ENCODE measurements around the gene POTEB3.
"Not testable (repeated sequence)": the region's sequence is repeated elsewhere in the genome, so short reads cannot be mapped to it uniquely, and the experiment has no call there.

Gene POTEB3

DNA sequence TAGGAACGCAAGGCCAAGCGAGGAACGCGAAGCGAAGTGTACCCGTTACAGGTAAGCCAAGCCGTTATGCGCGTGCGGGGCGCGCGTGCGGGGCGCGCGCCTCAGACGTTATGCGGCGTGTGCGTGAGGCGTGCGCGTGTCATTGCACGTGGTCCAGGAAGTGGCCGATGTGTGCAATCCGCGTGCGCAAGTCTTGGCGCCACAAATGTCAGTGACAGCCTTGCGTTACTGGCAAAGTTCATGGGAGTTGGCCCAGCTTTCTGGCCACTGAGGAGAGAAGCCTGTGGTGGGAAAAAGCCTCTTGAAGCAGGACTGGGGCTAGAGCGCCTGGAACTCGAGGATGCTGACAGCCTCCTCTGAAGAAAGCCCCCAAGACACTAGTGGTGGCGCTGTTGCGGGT, at the start of gene POTEB3:
Gene POTEB3, minus strand, starts transcription at position 101 of the 400 bp plus-strand sequence. CDS start 488 bp downstream, outside the sequence.
- H3K9ac ChIP-seq (ENCODE audit: insufficient read length, low read depth); H3K36me3 ChIP-seq (ENCODE audit: insufficient read depth, insufficient read length, low read length); H3K9me3 ChIP-seq (ENCODE audit: insufficient read depth, low read length); H3K27me3 ChIP-seq (ENCODE audit: insufficient read depth, insufficient read length); H3K4me1 ChIP-seq (ENCODE audit: insufficient read depth, insufficient read length); H3K4me3 ChIP-seq (ENCODE audit: insufficient read length, low read depth); DNase-seq (ENCODE audit: low read depth, low spot score): not testable (repeated sequence)

DNA sequence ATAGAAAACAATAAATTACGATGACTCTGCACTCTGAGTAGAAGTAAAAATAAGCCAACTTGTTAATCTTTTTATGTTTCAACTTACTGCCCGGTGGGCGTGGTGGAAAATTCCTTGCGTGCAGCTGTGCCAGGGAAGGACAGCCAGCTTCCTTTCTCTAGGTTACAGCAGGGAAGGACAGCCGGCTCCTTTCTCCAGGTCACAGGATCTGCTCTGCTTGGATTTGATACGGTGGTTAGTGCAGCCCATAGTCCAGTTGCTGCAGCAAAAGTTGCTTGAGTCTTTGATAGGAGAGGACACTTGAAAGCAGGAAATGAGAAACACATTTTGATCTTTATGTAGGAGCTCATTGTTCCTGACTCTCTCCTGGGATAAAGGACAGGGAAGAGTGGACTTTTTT, 13.4 kb upstream of the POTEB3 start:
- not testable (repeated sequence) for DNase-seq (ENCODE audit: low read depth, low spot score); H3K27me3 ChIP-seq (ENCODE audit: insufficient read depth, insufficient read length); H3K9ac ChIP-seq (ENCODE audit: insufficient read length, low read depth); H3K4me1 ChIP-seq (ENCODE audit: insufficient read depth, insufficient read length); H3K36me3 ChIP-seq (ENCODE audit: insufficient read depth, insufficient read length, low read length); H3K4me3 ChIP-seq (ENCODE audit: insufficient read length, low read depth); H3K9me3 ChIP-seq (ENCODE audit: insufficient read depth, low read length)

DNA sequence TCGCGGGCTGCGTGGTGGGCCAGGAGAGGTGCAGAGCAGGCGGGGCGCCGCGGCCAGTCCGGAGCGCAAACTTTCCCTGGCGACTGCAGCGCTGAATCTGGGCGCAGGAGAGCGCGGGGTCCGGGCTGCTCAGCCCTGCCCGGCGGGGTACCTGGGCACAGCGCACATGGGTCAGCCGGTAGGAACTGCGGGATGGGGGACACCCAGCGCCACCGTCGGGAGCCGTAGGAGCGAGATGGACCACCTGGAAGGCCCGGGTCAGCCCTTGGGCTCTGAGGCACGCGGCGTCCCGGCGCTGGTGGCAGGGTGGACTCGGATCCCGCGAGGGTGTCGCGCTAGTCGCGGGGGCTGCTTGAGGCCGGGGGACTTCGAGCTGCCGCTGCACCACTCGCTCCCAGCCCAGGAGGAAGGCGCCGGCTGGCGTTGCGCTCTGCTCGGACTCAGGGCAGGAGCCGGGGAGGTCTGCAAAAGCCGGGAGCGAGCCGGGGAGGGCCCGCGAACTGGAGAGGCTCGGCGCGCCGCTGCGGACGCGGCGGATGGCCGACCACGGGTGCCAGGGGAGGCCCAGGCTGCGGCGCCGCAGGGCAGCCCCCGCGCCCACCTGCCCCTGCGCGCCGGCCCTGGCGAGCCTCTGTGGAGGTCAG, 11.7 kb upstream of the POTEB3 start:
- H3K27me3 ChIP-seq (ENCODE audit: insufficient read depth, insufficient read length); H3K4me3 ChIP-seq (ENCODE audit: insufficient read length, low read depth); H3K4me1 ChIP-seq (ENCODE audit: insufficient read depth, insufficient read length); H3K36me3 ChIP-seq (ENCODE audit: insufficient read depth, insufficient read length, low read length); H3K9me3 ChIP-seq (ENCODE audit: insufficient read depth, low read length); DNase-seq (ENCODE audit: low read depth, low spot score); H3K9ac ChIP-seq (ENCODE audit: insufficient read length, low read depth): not testable (repeated sequence)

DNA sequence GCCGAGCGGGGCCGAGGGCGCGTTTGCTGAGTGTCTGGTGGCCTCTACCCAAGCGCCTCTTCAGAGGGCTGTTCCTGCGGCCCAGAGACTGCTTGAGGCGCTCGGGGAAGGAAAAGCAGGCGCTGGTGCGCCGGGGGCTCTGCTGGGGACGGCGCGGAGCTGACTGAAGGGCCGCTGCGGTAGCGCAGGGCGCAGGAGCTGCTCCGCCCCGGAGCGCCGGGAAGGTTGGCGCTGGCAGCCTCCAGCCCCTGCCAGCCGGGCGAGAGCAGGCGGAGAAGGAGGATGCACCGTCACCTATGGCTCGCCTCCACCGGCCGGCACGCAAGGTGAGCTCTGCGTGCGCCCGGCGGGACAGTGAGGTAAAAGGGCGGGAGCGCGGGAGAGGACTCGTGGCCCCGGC, 11.2 kb upstream of the POTEB3 start:
- DNase-seq (ENCODE audit: low read depth, low spot score); H3K9ac ChIP-seq (ENCODE audit: insufficient read length, low read depth); H3K27me3 ChIP-seq (ENCODE audit: insufficient read depth, insufficient read length); H3K36me3 ChIP-seq (ENCODE audit: insufficient read depth, insufficient read length, low read length); H3K4me1 ChIP-seq (ENCODE audit: insufficient read depth, insufficient read length); H3K4me3 ChIP-seq (ENCODE audit: insufficient read length, low read depth); H3K9me3 ChIP-seq (ENCODE audit: insufficient read depth, low read length): not testable (repeated sequence)

DNA sequence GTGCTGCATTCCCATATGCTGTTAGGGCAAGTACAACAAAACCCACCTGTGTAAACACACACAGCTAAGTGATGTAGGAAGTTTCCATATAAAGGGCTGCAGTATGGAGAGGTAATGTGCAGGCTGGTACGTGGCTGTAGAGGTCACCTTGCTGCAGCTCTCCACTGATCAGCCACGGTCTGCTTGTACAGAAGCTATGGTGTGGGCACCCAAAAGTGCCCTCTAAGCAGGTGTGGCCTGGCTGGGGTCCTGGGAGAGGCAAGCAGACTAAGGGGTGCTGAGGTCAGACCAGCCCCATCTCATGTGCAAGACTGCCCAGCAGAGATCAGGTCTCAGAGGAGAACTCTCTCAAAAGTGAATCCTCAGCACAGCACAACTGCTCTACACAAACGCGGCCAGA, 32.9 kb downstream of the POTEB3 start:
- not testable (repeated sequence) for DNase-seq (ENCODE audit: low read depth, low spot score); H3K9ac ChIP-seq (ENCODE audit: insufficient read length, low read depth); H3K9me3 ChIP-seq (ENCODE audit: insufficient read depth, low read length); H3K27me3 ChIP-seq (ENCODE audit: insufficient read depth, insufficient read length); H3K4me1 ChIP-seq (ENCODE audit: insufficient read depth, insufficient read length); H3K4me3 ChIP-seq (ENCODE audit: insufficient read length, low read depth); H3K36me3 ChIP-seq (ENCODE audit: insufficient read depth, insufficient read length, low read length)

DNA sequence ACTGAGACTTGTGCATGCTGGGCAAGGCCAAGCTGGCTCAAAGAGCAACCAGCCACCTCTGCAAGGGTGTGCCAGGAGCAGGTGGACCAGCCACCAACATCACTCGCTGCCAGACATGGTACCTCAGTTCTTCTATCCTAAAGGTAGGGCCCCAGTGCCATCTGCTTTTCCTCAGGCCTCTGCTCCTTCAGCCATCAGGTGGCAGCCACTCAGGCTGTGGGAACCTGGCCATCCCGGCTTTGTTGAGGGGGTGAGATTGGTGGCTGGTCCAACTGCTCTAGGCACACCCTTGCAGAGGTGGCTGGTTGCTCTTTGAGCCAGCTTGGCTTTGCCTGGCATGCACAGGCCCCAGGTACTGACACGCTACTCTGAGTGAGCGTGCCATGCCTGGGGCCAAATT, 38.8 kb downstream of the POTEB3 start:
- not testable (repeated sequence) for H3K9me3 ChIP-seq (ENCODE audit: insufficient read depth, low read length); H3K27me3 ChIP-seq (ENCODE audit: insufficient read depth, insufficient read length); DNase-seq (ENCODE audit: low read depth, low spot score); H3K4me1 ChIP-seq (ENCODE audit: insufficient read depth, insufficient read length); H3K9ac ChIP-seq (ENCODE audit: insufficient read length, low read depth); H3K4me3 ChIP-seq (ENCODE audit: insufficient read length, low read depth); H3K36me3 ChIP-seq (ENCODE audit: insufficient read depth, insufficient read length, low read length)

DNA sequence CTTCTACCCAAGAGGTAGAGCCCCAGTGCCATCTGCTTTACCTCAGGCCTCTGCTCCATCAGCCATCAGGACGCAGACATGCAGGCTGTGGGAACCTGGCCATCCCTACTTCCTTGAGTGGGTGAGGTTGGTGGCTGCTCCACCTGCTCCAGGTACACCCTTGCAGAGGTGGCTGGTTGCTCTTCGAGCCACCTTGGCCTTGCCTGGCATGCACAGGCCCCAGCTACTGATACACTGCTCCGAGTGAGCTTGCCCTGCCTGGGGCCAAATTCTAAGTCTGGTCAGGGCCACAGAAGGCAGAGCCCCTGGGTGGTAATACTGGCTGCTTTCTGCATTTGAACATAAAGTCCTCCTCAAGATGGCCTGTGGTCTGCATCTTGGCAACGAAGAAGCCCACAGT, 41.2 kb downstream of the POTEB3 start:
- not testable (repeated sequence) for H3K27me3 ChIP-seq (ENCODE audit: insufficient read depth, insufficient read length); H3K9ac ChIP-seq (ENCODE audit: insufficient read length, low read depth); H3K36me3 ChIP-seq (ENCODE audit: insufficient read depth, insufficient read length, low read length); H3K4me3 ChIP-seq (ENCODE audit: insufficient read length, low read depth); H3K9me3 ChIP-seq (ENCODE audit: insufficient read depth, low read length); H3K4me1 ChIP-seq (ENCODE audit: insufficient read depth, insufficient read length); DNase-seq (ENCODE audit: low read depth, low spot score)

DNA sequence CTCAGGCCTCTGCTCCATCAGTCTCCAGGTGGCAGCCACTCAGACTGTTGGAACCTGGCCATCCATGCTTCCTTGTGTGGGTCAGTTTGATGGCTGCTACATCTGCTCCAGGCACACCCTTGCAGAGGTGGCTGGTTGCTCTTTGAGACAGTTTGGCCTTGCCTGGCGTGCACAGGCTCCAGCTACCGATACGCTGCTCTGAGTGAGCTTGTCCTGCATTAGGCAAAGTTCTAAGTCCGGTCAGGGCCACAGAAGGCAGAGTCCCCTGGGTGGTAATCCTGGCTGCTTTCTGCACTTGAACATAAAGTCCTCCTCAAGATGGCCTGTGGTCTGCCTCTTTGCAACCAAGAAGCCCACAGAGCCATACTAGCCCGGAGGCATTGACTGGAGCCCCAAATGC, 41.8 kb downstream of the POTEB3 start:
- H3K36me3 ChIP-seq (ENCODE audit: insufficient read depth, insufficient read length, low read length); H3K9me3 ChIP-seq (ENCODE audit: insufficient read depth, low read length); H3K4me1 ChIP-seq (ENCODE audit: insufficient read depth, insufficient read length); H3K27me3 ChIP-seq (ENCODE audit: insufficient read depth, insufficient read length); DNase-seq (ENCODE audit: low read depth, low spot score); H3K4me3 ChIP-seq (ENCODE audit: insufficient read length, low read depth); H3K9ac ChIP-seq (ENCODE audit: insufficient read length, low read depth): not testable (repeated sequence)

DNA sequence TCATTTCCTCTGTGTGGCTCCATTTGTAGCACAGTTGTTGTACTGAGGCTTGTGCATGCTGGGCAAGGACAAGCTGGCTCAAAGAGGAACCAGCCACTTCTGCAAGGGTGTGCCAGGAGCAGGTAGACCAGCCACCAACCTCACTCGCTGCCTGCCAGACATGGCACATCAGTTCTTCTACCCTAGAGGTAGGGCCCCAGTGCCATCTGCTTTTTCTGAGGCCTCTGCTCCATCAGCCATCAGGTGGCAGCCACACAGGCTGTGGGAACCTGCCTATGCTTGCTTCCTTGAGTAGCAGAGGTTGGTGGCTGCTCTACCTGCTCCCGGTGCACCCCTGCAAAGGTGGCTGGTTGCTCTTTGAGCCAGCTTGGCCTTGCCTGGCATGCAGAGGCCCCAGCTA, 42.6 kb downstream of the POTEB3 start:
- not testable (repeated sequence) for H3K4me3 ChIP-seq (ENCODE audit: insufficient read length, low read depth); H3K9ac ChIP-seq (ENCODE audit: insufficient read length, low read depth); H3K27me3 ChIP-seq (ENCODE audit: insufficient read depth, insufficient read length); H3K4me1 ChIP-seq (ENCODE audit: insufficient read depth, insufficient read length); DNase-seq (ENCODE audit: low read depth, low spot score); H3K9me3 ChIP-seq (ENCODE audit: insufficient read depth, low read length); H3K36me3 ChIP-seq (ENCODE audit: insufficient read depth, insufficient read length, low read length)

DNA sequence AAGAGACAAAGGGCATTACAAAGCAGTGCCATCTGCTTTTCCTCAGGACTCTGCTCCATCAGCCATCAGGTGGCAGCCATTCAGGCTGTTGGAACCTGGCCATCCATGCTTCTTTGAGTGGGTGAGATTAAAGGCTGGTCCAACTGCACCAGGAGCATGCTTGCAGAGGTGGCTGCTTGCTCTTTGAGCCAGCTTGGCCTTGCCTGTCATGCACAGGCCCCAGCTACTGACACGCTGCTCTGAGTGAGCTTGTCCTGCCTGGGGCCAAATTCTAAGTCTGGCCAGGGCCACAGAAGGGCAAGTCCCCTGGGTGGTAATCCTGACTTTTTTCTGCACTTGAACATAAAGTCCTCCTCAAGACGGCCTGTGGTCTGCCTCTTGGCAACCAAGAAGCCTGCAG, 43.1 kb downstream of the POTEB3 start:
- H3K4me1 ChIP-seq (ENCODE audit: insufficient read depth, insufficient read length); DNase-seq (ENCODE audit: low read depth, low spot score); H3K4me3 ChIP-seq (ENCODE audit: insufficient read length, low read depth); H3K36me3 ChIP-seq (ENCODE audit: insufficient read depth, insufficient read length, low read length); H3K27me3 ChIP-seq (ENCODE audit: insufficient read depth, insufficient read length); H3K9ac ChIP-seq (ENCODE audit: insufficient read length, low read depth); H3K9me3 ChIP-seq (ENCODE audit: insufficient read depth, low read length): not testable (repeated sequence)

DNA sequence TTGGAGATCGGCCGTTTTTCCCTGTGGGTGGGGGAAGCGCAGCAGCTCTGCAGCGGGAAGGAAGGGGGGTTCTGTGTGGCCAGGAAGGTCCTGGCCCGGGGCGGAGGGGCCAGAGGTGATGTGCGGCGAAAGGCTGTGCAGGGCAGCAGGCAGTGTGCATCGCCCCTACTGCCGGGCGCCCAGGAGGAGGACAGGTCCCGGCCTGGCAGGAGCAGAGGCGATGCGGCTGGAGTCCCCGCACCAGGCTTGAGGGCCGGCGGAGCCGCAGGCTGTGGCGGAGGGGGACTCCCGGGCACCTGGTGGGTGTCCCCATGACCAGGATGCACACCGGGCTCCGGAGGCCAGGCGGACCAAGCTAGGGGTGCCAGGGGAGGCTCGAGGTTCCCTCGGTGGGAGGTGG, 54.3 kb downstream of the POTEB3 start:
- not testable (repeated sequence) for H3K9ac ChIP-seq (ENCODE audit: insufficient read length, low read depth); H3K36me3 ChIP-seq (ENCODE audit: insufficient read depth, insufficient read length, low read length); H3K4me3 ChIP-seq (ENCODE audit: insufficient read length, low read depth); DNase-seq (ENCODE audit: low read depth, low spot score); H3K27me3 ChIP-seq (ENCODE audit: insufficient read depth, insufficient read length); H3K9me3 ChIP-seq (ENCODE audit: insufficient read depth, low read length); H3K4me1 ChIP-seq (ENCODE audit: insufficient read depth, insufficient read length)

DNA sequence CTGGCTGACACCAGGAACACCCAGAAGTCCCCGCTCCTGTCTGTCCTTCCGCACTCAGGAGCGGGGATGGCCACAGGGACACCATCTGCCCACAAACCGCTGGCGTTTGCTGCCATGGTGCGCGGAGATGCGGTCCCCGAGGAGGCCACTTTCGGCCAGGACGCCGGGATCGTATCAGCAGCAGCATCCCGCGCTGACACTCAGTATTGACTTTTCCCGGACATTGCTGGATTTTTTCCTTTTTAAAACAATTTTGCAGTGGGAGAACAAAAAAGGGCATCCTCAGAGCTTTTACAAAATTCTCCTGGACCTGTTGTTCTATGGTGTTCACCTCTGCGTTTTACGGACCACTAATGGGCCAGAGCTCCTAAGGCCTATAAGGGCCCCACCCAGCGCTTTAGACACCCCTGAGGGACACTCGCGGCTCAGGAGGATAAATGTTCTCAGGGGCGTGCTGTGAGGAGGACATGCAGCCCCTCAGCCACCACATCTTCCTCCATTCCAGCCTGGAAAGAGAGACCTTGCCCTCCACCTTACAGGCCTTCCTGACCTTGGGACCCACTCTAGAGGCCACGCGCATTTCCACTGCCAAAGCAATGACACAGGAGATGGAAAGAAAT, 56.3 kb downstream of the POTEB3 start:
- not testable (repeated sequence) for H3K4me1 ChIP-seq (ENCODE audit: insufficient read depth, insufficient read length); H3K9me3 ChIP-seq (ENCODE audit: insufficient read depth, low read length); H3K9ac ChIP-seq (ENCODE audit: insufficient read length, low read depth); DNase-seq (ENCODE audit: low read depth, low spot score); H3K4me3 ChIP-seq (ENCODE audit: insufficient read length, low read depth); H3K27me3 ChIP-seq (ENCODE audit: insufficient read depth, insufficient read length); H3K36me3 ChIP-seq (ENCODE audit: insufficient read depth, insufficient read length, low read length)

All from NT2/D1 (cell line).